Endometrial microvascular endothelial cells (primary cell): Measurements from ENCODE around the gene TBCK. TPM values are rescaled to one million over a fixed set of nuclear protein-coding genes. Genes with fewer than 3 reads are reported as not detected.

Source experiments
- in situ Hi-C: cut with HindIII; loops from 2 replicates; pipeline ENCODE4 v1.10.0; 2017; ENCODE audit warnings: low sequenced_read_pairs, low pct_unique_long_range_greater_than_20kb; ENCODE audit errors: inconsistent ontology term
- total RNA-seq: library from RNA; depleted of rRNA; stranded (reverse); fragments of >200 nt; gene quantifications from one replicate; pipeline ENCODE4 v1.2.3, GENCODE V29; 2015; ENCODE audit errors: inconsistent ontology term

TBCK gene
- total RNA-seq, result 19.7 TPM

DNA sequence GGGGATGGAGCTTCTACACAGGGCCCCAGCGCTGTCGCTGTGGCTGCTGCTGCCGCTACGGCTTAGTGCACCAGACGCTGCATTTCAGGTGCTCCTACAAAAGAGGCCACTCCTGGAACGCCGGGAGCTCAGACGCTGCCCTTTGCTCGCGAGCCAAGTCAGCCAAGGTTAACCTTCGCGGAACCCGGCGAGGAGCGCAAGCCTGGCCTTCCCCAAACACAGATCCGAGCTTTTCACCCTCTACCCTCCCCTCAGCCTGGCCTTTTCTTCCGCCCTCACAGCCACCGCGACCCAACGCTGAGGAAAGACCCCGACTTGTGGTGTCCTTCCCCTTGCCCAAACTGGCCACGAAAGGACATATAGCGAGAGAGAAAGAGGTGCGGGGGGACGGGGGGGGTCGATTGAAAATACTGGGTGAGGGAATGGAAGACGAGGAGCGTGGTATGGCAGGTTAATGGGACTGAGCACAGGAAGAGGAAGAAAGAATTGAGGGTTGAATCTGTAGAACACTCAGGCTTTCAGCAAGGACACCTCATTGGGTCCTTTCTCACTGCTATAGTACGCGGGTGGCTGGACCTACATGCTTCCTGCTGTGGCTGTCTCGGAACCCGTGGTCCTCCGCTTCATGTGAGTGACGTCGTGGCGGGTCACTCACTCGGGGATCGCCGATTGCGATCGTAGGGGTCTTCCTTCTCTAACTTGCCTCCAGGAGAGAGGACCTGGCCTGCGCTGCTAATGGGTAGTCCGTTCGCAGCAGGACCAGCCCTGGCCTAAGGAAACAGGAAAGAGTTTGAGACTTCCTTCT, at the start of gene TBCK, which contains the start of gene AIMP1:
Gene TBCK (minus strand): TSS at position 242 of the 805 bp plus-strand sequence. CDS start 7,249 bp downstream, outside the sequence.
Gene AIMP1 (plus strand): TSS at position 583 of the 805 bp plus-strand sequence. CDS start 8,460 bp downstream, outside the sequence.
- in situ Hi-C loops, result no loop called here

DNA sequence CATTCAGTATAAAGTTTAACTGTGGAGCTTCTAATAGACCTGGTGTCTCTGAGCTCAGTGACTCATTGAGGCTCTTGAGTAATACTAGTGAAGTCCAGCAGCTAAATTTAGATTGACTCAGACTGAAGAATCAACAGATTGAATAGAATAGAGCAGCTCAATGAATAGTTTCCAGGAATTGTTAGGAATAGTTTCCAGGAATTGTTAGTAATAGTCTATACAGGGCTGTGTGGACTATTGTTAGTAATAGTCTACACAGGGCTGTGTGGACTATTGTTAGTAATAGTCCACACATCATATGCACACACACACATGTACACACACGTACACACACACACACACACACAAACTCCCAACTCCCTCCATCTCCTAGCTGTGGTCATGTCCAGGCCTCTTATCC, 49.6 kb upstream of the TBCK start:
- in situ Hi-C loops, result no loop called here

GRCh38 chr4:106364282-106364681, 48.3 kb upstream of the TBCK start:
- in situ Hi-C loops, result no loop called here

- in situ Hi-C loops, result no loop called here
Measured at GRCh38 chr4:106362086-106362825, 46.2 kb upstream of the TBCK start.

- in situ Hi-C loops, result no loop called here
Measured at GRCh38 chr4:106358899-106359298, 42.9 kb upstream of the TBCK start.

DNA sequence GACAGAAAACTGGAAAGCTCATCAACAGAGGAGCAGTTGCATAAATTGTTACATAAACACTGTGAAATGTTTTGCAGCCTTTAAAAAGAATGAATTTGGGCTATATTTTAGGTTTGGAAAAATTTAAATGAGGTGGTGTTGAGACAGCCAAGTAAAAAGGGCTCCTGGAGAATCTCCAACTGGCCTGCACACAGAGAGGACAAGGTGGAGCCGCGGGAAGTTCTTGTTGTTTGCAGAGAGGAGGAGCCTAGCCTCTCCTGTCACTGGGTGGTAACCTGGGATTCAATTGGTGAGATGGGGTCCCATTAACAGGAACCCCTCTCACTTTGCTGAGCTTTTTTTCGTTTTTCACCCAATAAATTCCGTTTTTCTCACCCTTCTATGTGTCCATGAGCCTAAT, 39.2 kb upstream of the TBCK start:
- in situ Hi-C loops, result no loop called here

GRCh38 chr4:106353786-106354185, 37.8 kb upstream of the TBCK start:
- in situ Hi-C loops, result no loop called here

DNA sequence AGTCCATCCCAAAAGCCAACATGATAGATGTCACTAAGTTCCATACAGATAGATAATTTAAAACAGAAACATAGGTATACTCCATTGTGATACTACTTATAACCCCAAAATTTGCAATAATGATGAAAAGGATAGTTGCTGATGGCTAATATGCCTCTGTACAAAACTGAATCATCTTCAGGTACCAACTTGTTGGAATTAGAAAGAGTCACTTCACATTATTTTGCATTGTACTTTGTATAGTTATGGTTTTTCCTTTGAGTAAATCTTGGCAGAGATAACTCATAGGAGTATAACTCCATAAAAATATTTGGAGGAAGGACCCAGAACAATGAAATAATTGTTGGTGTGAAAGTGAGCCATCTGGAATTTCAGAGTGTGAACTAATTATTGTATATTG, 35.0 kb upstream of the TBCK start:
- in situ Hi-C loops, result no loop called here

GRCh38 chr4:106347167-106347566, 31.2 kb upstream of the TBCK start:
- in situ Hi-C loops, result no loop called here

GRCh38 chr4:106344647-106344970, 28.6 kb upstream of the TBCK start:
- in situ Hi-C loops, result no loop called here

GRCh38 chr4:106343865-106344646, 28.0 kb upstream of the TBCK start:
- in situ Hi-C loops, result no loop called here

GRCh38 chr4:106340774-106341173, 24.8 kb upstream of the TBCK start:
- in situ Hi-C loops, result no loop called here

GRCh38 chr4:106339431-106339830, 23.4 kb upstream of the TBCK start:
- in situ Hi-C loops, result no loop called here

DNA sequence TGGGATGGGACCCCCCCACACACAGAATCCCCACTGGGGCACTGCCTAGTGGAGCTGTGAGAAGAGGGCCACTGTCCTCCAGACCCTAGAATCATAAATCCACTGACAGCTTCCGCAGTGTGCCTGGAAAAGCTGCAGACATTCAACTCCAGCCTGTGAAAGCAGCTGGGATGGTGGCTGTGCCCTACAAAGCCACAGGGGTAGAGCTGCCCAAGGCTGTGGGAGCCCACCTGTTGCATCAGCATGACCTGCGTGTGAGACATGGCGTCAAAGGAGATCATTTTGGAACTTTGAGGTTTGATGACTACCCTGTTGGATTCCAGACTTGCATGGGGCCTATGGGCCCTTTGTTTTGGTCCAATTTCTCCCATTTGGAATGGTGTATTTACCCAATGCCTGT, 22.7 kb upstream of the TBCK start:
- in situ Hi-C loops, result no loop called here

GRCh38 chr4:106337916-106338315, 21.9 kb upstream of the TBCK start:
- in situ Hi-C loops, result no loop called here

- in situ Hi-C loops, result no loop called here
Measured at GRCh38 chr4:106336618-106337017, 20.6 kb upstream of the TBCK start.

- in situ Hi-C loops, result no loop called here
Measured at GRCh38 chr4:106334741-106335470, 18.9 kb upstream of the TBCK start.

DNA sequence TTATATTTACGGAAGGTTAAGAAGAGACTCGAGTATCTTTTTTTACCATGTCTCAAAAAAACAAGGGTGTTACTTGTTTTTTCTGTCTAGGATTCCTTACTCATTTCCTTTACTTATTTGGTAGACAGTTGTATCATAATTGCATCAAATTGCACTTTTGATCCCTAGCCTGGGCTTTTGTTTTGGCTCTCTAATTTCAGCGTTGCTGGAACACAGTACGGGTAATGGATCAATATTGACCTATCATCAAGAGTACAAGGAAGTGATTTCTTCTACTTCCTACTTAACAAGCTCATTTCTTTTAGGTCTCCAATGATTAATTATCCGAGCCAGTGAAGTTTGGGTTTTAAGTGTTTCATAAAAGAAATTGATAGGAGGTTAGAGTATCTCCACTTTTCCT, 17.2 kb upstream of the TBCK start:
- in situ Hi-C loops, result no loop called here

DNA sequence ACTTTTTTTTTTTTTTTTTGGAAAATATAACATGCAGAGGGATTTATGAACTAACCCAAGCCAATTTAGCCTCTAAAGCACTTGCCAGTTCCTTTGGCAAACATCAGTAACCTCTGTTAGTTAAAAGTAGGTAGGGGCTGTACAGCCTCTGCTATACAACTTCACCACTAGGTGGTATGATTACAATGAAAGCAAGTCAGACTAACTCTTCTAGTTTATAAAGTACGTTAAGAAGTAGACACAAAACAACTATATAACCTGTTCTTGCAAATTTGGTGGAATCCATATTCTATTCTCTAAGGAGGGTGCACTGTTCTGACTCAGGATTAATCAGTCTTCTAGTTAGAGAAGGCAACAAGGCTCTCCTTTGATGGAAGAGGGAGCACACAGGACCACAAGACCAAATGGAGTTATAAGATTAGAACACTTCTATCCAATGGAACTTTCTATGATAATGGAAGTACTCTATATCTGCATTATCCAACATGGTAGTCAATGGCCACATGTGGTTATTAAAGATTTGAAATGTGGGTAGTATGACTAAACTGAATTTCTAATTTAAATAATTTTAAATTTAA, 13.1 kb upstream of the TBCK start:
- in situ Hi-C loops, result no loop called here
